Measurements from ENCODE around the gene ZXDA.
"Not testable (repeated sequence)": the region's sequence is repeated elsewhere in the genome, so short reads cannot be mapped to it uniquely, and the experiment has no call there.

Gene ZXDA

GRCh38 chrX:57910287-57910912 lies at the start of gene ZXDA:
Gene ZXDA, minus strand, starts transcription at chrX:57910458. Its CDS starts 38 bp downstream, at chrX:57910420.
- DNase-seq (ENCODE audit: low read depth), result not testable (repeated sequence)

GRCh38 chrX:57952320-57952678 lies 42.0 kb upstream of the ZXDA start:
- DNase-seq (ENCODE audit: low read depth), result no peak

- DNase-seq (ENCODE audit: low read depth), result no peak
Observed at GRCh38 chrX:57951666-57952319, 41.5 kb upstream of the ZXDA start.

- no peak for DNase-seq (ENCODE audit: low read depth)
Observed at GRCh38 chrX:57933321-57933720, 23.1 kb upstream of the ZXDA start.

GRCh38 chrX:57932266-57932665 lies 22.0 kb upstream of the ZXDA start:
- no peak for DNase-seq (ENCODE audit: low read depth)

GRCh38 chrX:57930051-57930450 lies 19.8 kb upstream of the ZXDA start:
- DNase-seq (ENCODE audit: low read depth), result no peak

- no peak for DNase-seq (ENCODE audit: low read depth)
Observed at GRCh38 chrX:57929373-57929772, 19.1 kb upstream of the ZXDA start.

- DNase-seq (ENCODE audit: low read depth), result no peak
Observed at GRCh38 chrX:57925806-57926205, 15.5 kb upstream of the ZXDA start.

GRCh38 chrX:57918750-57919436 lies 8.6 kb upstream of the ZXDA start:
- DNase-seq (ENCODE audit: low read depth), result peak; percentile 24

GRCh38 chrX:57915680-57916079 lies 5.4 kb upstream of the ZXDA start:
- no peak for DNase-seq (ENCODE audit: low read depth)

GRCh38 chrX:57909595-57910286 lies 517 bp downstream of the ZXDA start:
- DNase-seq (ENCODE audit: low read depth), result peak; percentile 7

- DNase-seq (ENCODE audit: low read depth), result not testable (repeated sequence)
Observed at GRCh38 chrX:57908972-57909594, 1.2 kb downstream of the ZXDA start.

GRCh38 chrX:57906790-57907189 lies 3.5 kb downstream of the ZXDA start:
- DNase-seq (ENCODE audit: low read depth), result peak; percentile 61

- peak; percentile 29 for DNase-seq (ENCODE audit: low read depth)
Observed at GRCh38 chrX:57905141-57905540, 5.1 kb downstream of the ZXDA start.

GRCh38 chrX:57904176-57904880 lies 5.9 kb downstream of the ZXDA start:
- no peak for DNase-seq (ENCODE audit: low read depth)

- no peak for DNase-seq (ENCODE audit: low read depth)
Observed at GRCh38 chrX:57902633-57903032, 7.6 kb downstream of the ZXDA start.

GRCh38 chrX:57901466-57901865 lies 8.8 kb downstream of the ZXDA start:
- no peak for DNase-seq (ENCODE audit: low read depth)

GRCh38 chrX:57900975-57901374 lies 9.3 kb downstream of the ZXDA start:
- DNase-seq (ENCODE audit: low read depth), result no peak

GRCh38 chrX:57899906-57900305 lies 10.4 kb downstream of the ZXDA start:
- DNase-seq (ENCODE audit: low read depth), result no peak

GRCh38 chrX:57899064-57899463 lies 11.2 kb downstream of the ZXDA start:
- no peak for DNase-seq (ENCODE audit: low read depth)

GRCh38 chrX:57871463-57871862 lies 38.8 kb downstream of the ZXDA start:
- DNase-seq (ENCODE audit: low read depth), result no peak
